AG09319 (cell line): ENCODE data around the gene MAG.

ENCODE experiments used
- DNase-seq: peaks from one replicate; pipeline ENCODE4 v3.0.0-alpha.2; 2010; ENCODE audit warnings: low read depth; ENCODE audit errors: extremely low read depth
- CTCF ChIP-seq: IDR thresholded peaks from 2 replicates; pipeline ENCODE4 v1.5.1; 2011; ENCODE audit warnings: low read depth, mild to moderate bottlenecking, inconsistent platforms, low read length, moderate library complexity

Gene MAG

GRCh38 chr19:35291916-35292315 is at the start of gene MAG:
MAG (plus strand) TSS chr19:35292161; CDS start chr19:35295409, 3,248 bp downstream.
- no peak for TF ChIP-seq CTCF
- DNase-seq: no peak

GRCh38 chr19:35246466-35247092 is 45.4 kb upstream of the MAG start:
- DNase-seq: no peak
- no peak for TF ChIP-seq CTCF

- DNase-seq: no peak
- no peak for TF ChIP-seq CTCF
Measured at GRCh38 chr19:35247526-35248309, 44.2 kb upstream of the MAG start.

- no peak for DNase-seq
- TF ChIP-seq CTCF: no peak
Measured at GRCh38 chr19:35248310-35249145, 43.4 kb upstream of the MAG start, which contains the start of gene LSR. LSR (plus strand) TSS chr19:35249002; CDS start chr19:35249023, 21 bp downstream.

- no peak for DNase-seq
- TF ChIP-seq CTCF: no peak
Measured at GRCh38 chr19:35249146-35249847, 42.7 kb upstream of the MAG start.

- DNase-seq: no peak
- TF ChIP-seq CTCF: no peak
Measured at GRCh38 chr19:35249848-35250711, 41.9 kb upstream of the MAG start.
